DMS 273 (cell line): Measurements from ENCODE around the gene TFPI2.

ENCODE experiments used
- DNase-seq: peaks from one replicate; lab custom pipeline; 2025; ENCODE audit not compliant: unreplicated experiment; lab: John Stamatoyannopoulos, UW

Gene TFPI2

DNA sequence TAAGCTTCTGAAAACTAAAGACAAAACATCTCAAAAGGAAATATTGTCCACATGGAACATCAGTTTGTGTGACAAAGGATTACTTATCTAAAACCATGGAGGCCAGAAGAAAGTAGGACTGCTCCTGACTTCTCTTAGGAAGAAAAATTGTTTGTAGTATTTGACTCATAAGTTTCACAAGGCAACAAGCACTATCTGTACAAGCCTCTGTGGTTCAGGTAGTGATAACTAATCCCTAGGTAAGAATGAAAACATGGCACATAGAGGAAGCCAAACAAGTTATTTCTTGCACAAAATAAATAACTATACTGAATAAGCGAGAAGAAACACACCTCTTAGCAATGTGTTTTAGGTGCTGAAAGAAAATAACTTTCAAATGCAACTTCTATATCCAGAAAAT lies 30.3 kb downstream of the TFPI2 start:
- DNase-seq = no peak

DNA sequence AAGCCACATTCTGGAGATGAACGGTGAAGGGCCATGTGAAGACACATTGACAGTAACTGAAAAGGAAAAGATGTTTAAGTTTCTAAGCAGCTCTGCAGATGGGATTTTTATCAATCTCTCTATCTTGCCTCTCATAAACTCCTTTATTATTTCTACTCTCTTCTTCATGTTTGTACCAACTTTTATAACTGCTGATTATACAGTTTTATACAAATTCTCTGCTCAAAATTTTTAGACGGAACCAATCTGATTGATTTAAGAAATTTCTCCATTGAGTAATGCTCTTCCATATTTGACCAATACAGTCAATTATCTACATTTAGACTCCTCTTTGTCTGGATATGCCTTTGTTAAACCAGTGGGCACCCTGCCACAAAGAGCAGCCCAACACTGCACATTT lies 31.7 kb downstream of the TFPI2 start:
- no peak for DNase-seq

DNA sequence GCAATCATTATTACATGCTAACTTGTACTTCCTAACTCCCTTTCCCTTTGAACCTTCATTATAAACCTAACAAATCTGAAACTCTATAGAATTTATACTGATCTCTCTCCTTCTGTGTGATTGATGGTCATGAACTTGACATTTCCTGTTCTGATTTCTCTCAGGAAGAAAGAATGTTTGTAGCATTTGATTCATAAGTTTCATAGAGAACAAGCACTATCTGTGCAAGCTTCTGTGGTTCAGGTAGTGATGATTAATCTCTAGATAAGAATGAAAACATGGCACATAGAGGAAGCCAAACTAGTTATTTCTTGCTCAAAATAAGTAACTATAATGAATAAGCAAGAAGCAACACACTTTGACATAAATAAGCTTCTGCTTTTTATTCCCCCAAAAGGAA lies 34.2 kb downstream of the TFPI2 start:
- DNase-seq = no peak

DNA sequence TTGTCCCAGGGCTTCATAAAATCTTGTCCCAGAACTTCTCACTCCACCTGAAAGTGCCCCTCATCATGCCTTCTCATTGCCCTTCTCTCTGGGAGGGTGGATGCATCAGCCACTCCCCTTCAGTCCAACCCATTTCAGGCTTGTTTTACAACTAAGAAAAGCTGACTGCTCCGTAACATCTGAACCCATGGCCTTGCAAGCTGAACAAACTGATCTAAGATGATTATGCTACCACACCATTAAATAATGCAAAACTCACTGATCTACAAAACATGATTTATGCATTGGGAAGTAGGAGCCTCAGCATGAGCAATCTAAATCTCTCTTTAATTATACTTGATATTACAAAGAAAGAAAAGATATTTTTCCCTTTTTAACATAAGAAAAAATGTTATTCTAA lies 34.8 kb downstream of the TFPI2 start:
- no peak for DNase-seq

DNA sequence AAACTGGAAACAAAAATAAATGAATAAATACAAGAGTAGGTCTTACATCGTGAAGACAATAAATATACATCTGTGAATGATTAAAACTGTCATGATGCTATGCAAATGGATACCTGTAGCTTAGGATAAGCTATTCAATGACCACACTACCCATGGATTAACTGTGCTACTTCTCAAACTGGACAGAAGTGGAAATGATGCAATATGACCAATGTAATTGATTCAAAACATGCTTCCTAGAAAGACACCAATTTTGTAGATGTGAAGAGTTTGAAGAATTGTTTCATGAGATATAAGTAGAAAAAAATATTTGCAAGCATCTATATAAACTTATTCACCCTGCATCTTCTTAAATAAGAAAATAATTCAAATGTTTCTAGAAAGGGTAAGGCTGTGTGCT lies 36.1 kb downstream of the TFPI2 start:
- DNase-seq = no peak

DNA sequence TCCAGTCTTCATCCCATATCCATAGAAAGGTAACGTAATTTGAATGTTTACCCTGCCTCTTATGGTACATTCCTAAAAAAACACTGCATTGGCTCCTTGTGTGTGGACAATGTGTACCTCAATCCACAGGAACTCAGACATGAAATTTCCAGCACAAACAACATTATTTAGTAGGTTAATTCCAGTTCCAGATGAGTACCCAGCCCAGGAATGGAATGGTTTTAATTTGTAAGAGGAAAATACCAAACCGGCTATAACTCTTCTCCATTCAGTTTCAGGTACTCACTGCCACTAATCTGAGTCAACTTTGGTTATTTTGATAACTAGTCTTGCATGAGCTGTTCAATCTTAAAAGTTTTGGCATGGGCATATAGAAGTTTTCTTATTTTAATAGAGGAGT lies 39.0 kb downstream of the TFPI2 start:
- DNase-seq = no peak

DNA sequence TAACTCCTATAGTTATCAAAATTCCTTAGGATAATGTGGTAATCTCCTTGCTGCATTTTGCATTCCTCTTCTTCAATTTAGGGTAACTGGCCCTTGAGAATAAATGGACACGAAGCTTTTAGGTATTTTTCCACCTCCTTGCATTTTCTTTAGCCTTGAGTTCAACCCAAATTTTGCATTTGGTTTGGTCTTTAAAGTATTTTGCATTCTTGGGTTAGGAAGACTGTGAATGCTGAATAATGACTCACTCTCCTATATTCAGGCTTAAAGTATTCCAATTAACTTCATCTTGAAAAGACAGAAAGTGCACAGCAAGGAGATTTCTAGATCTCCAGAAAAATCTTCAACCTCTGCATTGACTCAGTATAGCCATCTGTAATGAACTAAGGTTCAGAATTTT lies 47.3 kb downstream of the TFPI2 start:
- DNase-seq = no peak

DNA sequence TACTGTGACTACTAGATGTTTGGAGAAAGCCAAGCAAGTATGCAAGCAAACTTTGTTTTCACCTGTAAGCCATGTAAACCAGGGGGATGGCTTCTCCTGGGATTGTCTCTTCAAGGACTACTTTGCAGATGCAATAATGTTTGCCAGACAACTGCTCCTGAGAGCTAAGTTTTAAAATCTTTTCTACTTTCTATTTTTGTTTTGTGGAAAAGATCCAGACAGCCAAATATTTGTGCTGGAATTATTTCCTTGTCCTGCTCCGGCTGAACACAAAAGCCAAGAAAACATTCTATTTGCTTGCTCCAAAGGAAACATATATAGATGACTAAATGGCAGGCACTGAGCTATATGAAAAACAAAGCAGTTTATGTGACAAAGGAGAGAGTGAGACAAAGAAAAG lies 51.6 kb downstream of the TFPI2 start:
- no peak for DNase-seq

DNA sequence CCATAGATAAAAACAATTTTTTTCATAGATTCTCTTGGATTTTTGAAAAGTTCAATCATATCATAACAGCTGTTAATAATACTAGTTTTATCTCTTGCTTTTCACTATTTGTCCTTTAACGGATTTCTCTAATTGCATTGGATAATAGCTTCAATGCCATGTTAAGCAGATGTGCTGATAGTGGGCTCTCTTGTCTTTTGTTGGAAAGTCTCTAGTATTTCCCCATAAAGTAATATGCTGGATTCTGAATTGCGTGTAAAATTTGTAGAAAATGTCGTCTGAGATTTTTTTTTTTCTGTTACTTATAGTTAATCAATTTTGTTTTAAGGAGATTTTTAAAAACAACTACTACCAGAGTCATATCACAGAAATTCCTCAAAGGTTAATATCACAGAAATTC lies 53.3 kb downstream of the TFPI2 start:
- no peak for DNase-seq

DNA sequence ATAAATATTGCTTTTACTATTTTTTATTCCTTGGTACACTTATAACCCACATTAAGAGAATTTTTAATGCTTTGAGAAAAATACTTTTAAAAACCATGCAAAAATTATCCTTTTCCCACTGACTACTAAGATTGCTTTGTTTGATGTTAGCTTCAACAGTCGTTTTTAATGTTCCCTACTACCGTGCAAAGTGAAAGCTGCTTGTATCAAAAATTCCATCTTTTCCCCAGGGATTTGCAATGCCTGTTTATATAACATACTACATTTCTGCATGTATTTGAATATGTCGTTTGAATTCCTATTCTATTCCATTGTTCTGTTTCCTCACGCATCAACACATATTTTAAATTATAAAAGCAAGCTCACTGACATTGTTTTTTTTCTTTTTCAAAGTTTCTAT lies 54.4 kb downstream of the TFPI2 start:
- no peak for DNase-seq

DNA sequence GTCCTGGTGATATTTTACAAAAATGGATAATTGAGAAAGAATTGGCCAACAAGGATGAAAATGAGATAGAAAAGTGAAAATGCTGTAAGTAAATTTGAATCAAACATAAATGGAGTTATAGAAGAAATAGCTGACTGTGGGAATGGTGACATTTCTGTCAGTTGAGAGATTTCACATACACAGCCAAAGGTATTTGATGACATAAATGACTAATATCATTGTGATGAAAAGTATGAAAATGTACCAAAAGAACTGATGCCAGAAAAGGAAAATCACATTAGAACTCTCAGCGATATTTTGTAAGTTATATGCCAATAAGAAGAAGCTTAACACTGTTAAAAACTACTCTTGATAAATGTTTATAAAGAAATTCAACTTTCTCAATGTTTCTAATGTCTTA lies 54.9 kb downstream of the TFPI2 start:
- no peak for DNase-seq
